MM.1S (cell line): ENCODE data around the gene SH3PXD2A.

Experiments
- DNase-seq: peaks from one replicate; pipeline ENCODE4 v3.0.0-alpha.2; 2015
- H2AFZ ChIP-seq: fragments of 300-600 bp; sonication (generic); 2 replicates; pipeline ENCODE4 v1.6.0; 2016; ENCODE audit warnings: antibody characterized with exemption, low read length
- H3F3A ChIP-seq: fragments of 300-600 bp; sonication (generic); 2 replicates; pipeline ENCODE4 v1.6.1; 2016; ENCODE audit warnings: mild to moderate bottlenecking, antibody characterized with exemption, low read length, moderate library complexity, mixed read lengths; ENCODE audit not compliant: insufficient read depth
- H3K27ac ChIP-seq: fragments of 300-600 bp; sonication (generic); 2 replicates; pipeline ENCODE4 v1.5.1; 2016; ENCODE audit warnings: mild to moderate bottlenecking, low read length
- H3K27me3 ChIP-seq: fragments of 300-600 bp; sonication (generic); replicated peaks from 2 replicates; pipeline ENCODE4 v1.6.0; 2016; ENCODE audit warnings: low read length; ENCODE audit not compliant: insufficient read depth
- H3K36me3 ChIP-seq: fragments of 300-600 bp; sonication (generic); replicated peaks from 2 replicates; pipeline ENCODE4 v1.6.1; 2016; ENCODE audit warnings: mild to moderate bottlenecking, low read length, mixed read lengths; ENCODE audit not compliant: insufficient read depth
- H3K4me1 ChIP-seq: fragments of 300-600 bp; sonication (generic); 2 replicates; pipeline ENCODE4 v1.6.1; 2016; ENCODE audit warnings: low read length, mixed read lengths
- H3K4me2 ChIP-seq: fragments of 300-600 bp; sonication (generic); 2 replicates; pipeline ENCODE4 v1.6.0; 2016; ENCODE audit warnings: low read depth, low read length
- H3K4me3 ChIP-seq: fragments of 300-600 bp; sonication (generic); 2 replicates; pipeline ENCODE4 v1.5.1; 2016; ENCODE audit warnings: low read length, mixed read lengths
- H3K79me2 ChIP-seq: fragments of 300-600 bp; sonication (generic); 2 replicates; pipeline ENCODE4 v1.6.1; 2016; ENCODE audit warnings: mixed run types, low read length, mixed read lengths
- H3K9ac ChIP-seq: fragments of 300-600 bp; sonication (generic); 2 replicates; pipeline ENCODE4 v1.6.1; 2016; ENCODE audit warnings: low read length, mixed read lengths
- H3K9me2 ChIP-seq: fragments of 300-600 bp; sonication (generic); replicated peaks from 2 replicates; pipeline ENCODE4 v1.6.1; 2016; ENCODE audit warnings: mild to moderate bottlenecking, low read length, mixed read lengths; ENCODE audit not compliant: insufficient read depth
- H3K9me3 ChIP-seq: fragments of 300-600 bp; sonication (generic); replicated peaks from 2 replicates; pipeline ENCODE4 v1.6.1; 2016; ENCODE audit warnings: mild to moderate bottlenecking, low read length, mixed read lengths; ENCODE audit not compliant: insufficient read depth
- H4K20me1 ChIP-seq: fragments of 300-600 bp; sonication (generic); 2 replicates; pipeline ENCODE4 v1.6.1; 2016; ENCODE audit warnings: mild to moderate bottlenecking, low read length, moderate library complexity, mixed read lengths; ENCODE audit not compliant: insufficient read depth
- EZH2 ChIP-seq: fragments of 300-600 bp; sonication (generic); optimal IDR thresholded peaks from 2 replicates; pipeline ENCODE3; 2017; ENCODE audit warnings: low read depth, mild to moderate bottlenecking, antibody characterized with exemption, low read length, mixed read lengths
- EZH2phosphoT487 ChIP-seq: fragments of 300-600 bp; sonication (generic); IDR thresholded peaks from 2 replicates; pipeline ENCODE4 v1.6.1; 2018; ENCODE audit warnings: antibody characterized with exemption, low read length
- TF ChIP-seq, protein P1 (sequence below): fragments of 300-600 bp; sonication (generic); IDR thresholded peaks from 2 replicates; pipeline ENCODE4 v1.5.1; 2016; ENCODE audit warnings: antibody characterized with exemption, low read length, mixed read lengths

SH3PXD2A gene

DNA sequence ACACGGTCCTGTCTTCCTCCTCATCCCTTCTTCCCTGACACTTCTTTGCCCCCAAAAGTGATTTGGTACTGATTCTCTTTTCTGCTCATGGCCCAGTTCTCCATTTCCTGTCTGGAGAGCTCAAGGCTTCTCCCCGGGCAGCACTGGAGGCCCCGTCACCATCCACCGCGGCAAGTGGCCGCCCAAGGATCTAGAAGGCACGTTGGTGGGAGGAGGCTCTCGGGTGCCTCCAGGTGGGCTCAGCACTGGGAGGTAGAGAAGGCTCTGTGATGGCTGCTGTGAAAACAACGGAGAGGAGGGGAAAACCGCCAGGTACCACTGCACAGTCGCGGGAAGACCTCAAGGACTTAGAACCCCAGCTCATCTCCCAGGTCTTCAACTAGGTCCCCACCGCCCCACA, 227.5 kb downstream of the SH3PXD2A start:
- Histone ChIP-seq H3K36me3 (no peaks in the 10 kb centered on the region), H2AFZ (no peak overlapping the region), H3K9me2 (no peaks in the 10 kb centered on the region)

GRCh38 chr10:103627111-103627892, 228.1 kb downstream of the SH3PXD2A start:
- TF ChIP-seq EZH2phosphoT487 (no peak), EZH2 (no peak)
- TF ChIP-seq, protein P1, sequence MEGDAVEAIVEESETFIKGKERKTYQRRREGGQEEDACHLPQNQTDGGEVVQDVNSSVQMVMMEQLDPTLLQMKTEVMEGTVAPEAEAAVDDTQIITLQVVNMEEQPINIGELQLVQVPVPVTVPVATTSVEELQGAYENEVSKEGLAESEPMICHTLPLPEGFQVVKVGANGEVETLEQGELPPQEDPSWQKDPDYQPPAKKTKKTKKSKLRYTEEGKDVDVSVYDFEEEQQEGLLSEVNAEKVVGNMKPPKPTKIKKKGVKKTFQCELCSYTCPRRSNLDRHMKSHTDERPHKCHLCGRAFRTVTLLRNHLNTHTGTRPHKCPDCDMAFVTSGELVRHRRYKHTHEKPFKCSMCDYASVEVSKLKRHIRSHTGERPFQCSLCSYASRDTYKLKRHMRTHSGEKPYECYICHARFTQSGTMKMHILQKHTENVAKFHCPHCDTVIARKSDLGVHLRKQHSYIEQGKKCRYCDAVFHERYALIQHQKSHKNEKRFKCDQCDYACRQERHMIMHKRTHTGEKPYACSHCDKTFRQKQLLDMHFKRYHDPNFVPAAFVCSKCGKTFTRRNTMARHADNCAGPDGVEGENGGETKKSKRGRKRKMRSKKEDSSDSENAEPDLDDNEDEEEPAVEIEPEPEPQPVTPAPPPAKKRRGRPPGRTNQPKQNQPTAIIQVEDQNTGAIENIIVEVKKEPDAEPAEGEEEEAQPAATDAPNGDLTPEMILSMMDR = no peak
- DNase-seq = no peak
- no peaks in the 10 kb centered on the region for H3F3A ChIP-seq
- no peak overlapping the region for H3K4me2 ChIP-seq
- H3K36me3 ChIP-seq = no peaks in the 10 kb centered on the region
- no peak overlapping the region for H3K9ac ChIP-seq
- H3K9me3 ChIP-seq = no peaks in the 10 kb centered on the region
- no peaks in the 10 kb centered on the region for H3K27me3 ChIP-seq
- no peaks in the 10 kb centered on the region for H3K9me2 ChIP-seq
- no peaks in the 10 kb centered on the region for H4K20me1 ChIP-seq
- H2AFZ ChIP-seq = no peak overlapping the region
- H3K4me3 ChIP-seq = no peak overlapping the region
- H3K79me2 ChIP-seq = no peaks in the 10 kb centered on the region
- no peaks in the 10 kb centered on the region for H3K4me1 ChIP-seq
- no peak overlapping the region for H3K27ac ChIP-seq

More for the DNA sequence above, 227.5 kb downstream of the SH3PXD2A start:
- no peak for DNase-seq
- Histone ChIP-seq H3K79me2 (no peaks in the 10 kb centered on the region), H3K4me1 (no peaks in the 10 kb centered on the region), H4K20me1 (no peaks in the 10 kb centered on the region), H3K4me2 (no peak overlapping the region), H3F3A (no peaks in the 10 kb centered on the region), H3K4me3 (no peak overlapping the region), H3K27ac (no peak overlapping the region), H3K9me3 (no peaks in the 10 kb centered on the region), H3K27me3 (no peaks in the 10 kb centered on the region), H3K9ac (no peak overlapping the region)
- no peak for TF ChIP-seq EZH2phosphoT487
- no peak for TF ChIP-seq EZH2
- TF ChIP-seq, protein P1 = no peak

DNA sequence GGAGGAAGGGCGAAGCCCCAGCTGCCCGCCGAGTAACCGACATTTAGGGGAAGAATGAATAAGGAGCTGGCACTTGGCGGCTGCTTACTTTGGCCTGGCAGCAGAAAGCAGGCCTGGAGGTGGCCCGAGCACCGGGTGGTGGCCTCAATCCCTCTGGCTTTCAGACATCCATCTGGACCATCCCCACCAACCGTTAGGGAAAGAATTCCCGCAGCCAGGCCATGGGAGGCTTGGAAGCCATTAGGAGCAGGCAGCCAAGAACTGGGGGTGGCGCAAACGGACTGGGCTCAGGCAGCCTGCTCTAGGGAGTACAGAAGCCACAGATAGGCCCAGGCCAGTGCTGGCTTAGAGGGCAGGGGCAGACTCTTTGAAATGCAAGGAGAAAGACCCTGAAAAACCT, 229.2 kb downstream of the SH3PXD2A start:
- Histone ChIP-seq H3K4me2 (no peak overlapping the region), H4K20me1 (no peaks in the 10 kb centered on the region), H2AFZ (no peak overlapping the region), H3K79me2 (no peaks in the 10 kb centered on the region), H3K36me3 (no peaks in the 10 kb centered on the region), H3K27me3 (no peaks in the 10 kb centered on the region), H3K9me2 (no peaks in the 10 kb centered on the region), H3K9ac (no peak overlapping the region), H3K9me3 (no peaks in the 10 kb centered on the region), H3K27ac (no peak overlapping the region), H3F3A (no peaks in the 10 kb centered on the region), H3K4me1 (no peaks in the 10 kb centered on the region), H3K4me3 (no peak overlapping the region)
- no peak for DNase-seq
- TF ChIP-seq EZH2 (no peak), EZH2phosphoT487 (no peak)
- TF ChIP-seq, protein P1 = no peak
